Adipose tissue (tissue), 3 donors: ENCODE measurements around the gene ZNF436. TPM values are rescaled to one million over a fixed set of nuclear protein-coding genes. Genes with fewer than 3 reads are reported as not detected.

Experiments used
- H3K27ac ChIP-seq: one replicate; pipeline ENCODE4 v1.5.1; 2013; ENCODE audit warnings: low read depth, low read length
- WGBS, 3 donors: extraction: QIAGEN DNeasy Blood & Tissue Kit; methylation state at CpG; one replicate each; pipeline ENCODE4 v1.1.7; 2013; 5-methylcytosine and 5-hydroxymethylcytosine counted together
- polyA plus RNA-seq, 3 donors: library from polyadenylated mRNA; stranded (reverse); fragments of 200-250 nt; gene quantifications; one replicate each; pipeline ENCODE4 v1.2.3, GENCODE V29; 2013
- donor health status: healthy with polysubstance abuse.
- donor health status: Bipolar disorder and iron deficiency.
- donor health status: healthy.

The ZNF436 gene
- polyA plus RNA-seq, 3 donors: 5.6 to 14.4 (median 7.4) TPM

DNA sequence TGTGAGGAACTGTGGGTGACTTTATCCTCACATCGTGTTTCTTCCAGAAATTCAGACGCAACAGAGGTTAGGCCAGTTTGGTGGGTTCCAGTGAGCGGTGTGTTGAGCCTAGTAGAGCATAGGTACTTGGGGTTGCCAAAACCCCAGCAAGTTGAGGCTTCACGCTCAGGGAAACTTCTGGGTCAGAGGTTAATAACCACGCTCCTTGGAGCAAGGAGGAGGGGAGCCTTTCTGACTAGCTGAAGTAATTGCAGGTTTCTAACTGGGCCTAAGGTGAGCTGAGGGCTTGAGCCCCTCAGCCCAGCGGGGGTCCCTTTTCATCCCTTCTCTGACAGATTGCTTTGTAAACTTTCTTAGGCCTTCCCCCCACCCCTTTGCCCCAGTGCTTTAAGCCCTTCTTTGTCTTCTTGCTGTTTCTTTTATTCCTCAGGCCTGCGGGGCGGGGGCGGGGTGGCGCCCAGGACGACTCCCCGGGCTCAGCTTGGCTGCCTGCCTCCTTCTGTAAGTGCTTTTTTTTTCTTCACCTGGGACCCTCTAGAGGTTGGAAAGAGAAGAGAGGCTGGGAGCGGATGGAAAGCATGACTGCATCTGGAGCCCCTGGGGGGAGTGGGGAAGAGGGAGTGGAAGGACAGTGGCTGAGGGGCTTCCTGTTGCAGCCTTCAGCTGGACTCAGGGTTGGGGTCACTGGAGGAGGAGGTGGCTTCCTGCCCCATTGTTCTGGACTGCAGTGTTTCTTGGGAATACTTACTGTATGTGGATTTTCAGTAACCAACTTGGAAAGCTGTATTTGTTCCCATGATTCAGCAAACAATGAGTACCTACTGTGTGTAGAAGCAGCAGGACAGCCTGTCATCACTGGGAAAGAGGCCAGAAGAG is 1.3 kb upstream of the ZNF436 start:
- peak overlapping the region; percentile 80 for H3K27ac ChIP-seq
- WGBS, 3 donors: 33 to 39% (median 35%) methylated on average over 13 of the region's 13 CpGs

DNA sequence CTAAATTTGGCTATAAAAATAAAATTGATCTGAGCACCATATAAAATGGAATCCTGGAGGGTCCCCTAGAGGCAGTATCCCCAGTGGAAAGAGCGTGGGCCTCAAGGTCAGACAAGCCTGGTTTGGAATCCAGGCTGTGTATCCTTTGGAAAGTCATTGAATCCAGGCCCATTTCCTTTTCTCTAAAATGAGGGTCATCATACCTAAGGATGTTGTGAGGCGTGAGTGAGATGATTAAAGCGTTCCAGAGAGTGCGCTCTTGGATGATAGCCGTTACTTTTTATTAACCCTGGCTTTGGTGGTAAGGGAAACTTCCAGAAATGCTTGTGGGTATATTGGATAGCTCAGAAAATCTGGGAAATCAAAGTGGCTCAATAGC is 683 bp upstream of the ZNF436 start:
- peak overlapping the region; percentile 80 for H3K27ac ChIP-seq
- 29 to 51% (median 41%) methylated on average over 5 of the region's 5 CpGs for WGBS, 3 donors

DNA sequence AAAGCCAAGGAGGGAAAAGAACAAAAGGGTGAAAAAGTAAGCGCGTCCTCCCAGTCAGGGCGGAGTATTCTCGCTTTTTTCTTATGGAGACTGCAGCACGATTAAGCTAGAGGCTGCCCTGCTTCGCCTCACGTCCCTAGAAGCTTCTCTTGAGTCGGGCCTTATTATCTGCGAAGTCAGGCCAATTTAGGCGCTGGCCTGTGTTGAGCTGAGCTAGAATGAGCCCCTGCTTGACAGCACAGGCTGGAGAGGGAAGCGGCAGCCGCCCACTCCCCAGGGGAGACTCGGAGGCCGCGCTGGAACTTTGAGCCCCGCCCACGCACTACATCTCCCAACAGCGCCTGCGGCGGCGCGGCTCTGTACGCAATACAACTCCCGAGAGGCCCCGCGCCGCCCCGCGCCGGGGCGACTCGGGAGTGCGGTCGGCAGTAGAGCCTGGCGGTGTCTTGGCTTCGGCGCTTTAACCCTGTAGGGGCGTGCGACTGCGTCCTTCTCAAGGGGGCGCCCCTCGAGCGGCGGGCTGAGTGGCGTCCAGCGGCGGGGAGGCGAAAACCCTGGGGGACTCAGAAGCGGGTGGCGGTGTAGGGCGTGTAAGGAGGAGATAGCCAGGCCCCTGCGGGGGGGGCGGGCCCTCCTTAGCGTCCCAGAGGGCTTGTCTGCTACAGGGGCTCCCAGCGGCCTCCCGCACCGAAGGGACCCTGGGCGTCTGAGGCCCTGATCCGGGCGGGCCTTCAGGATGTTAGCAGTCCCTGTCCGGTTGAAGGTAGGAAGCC is 888 bp downstream of the ZNF436 start:
- WGBS, 3 donors: 0 to 1% (median 0%) methylated on average over 60 to 61 of the region's 61 CpGs
- peak overlapping the region; percentile 57 for H3K27ac ChIP-seq

DNA sequence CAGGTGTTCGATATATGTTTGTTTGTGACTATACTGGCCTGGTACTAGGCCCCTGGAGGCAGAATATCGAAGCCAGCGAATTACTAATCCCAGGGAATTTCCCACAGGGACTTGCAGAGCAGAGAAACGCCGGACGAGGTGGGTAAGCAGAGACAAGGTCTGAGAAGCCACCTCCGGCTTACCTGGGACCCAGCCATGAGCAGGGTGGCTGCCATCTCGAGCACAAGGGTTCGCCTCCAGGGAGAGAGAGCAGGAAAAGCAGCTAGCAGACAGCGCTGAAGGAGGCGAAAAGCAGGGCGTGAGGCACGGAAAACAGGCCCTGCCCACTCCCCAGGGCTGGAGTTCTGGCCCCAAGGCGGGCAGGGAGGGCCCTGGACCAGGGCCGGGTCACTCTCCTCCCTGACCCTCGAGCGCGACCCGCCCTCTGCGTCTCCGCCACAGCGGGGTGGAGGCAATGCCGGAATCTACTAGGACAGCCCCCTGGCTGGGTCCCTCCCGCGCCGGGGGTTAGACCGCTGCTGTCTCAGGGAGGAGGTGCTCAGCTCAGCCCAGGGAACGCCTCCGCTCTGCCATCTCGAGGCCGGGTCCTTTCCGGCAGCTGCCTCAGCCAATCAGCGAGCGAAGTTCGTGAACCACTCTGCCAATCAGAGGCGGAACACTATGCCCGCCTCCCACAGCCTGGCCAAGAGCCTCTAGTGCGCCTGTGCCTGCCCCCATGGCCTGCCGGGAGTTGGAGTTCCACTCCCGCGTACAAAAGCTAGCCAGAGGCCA is 1.7 kb downstream of the ZNF436 start:
- WGBS, 3 donors: 1 to 4% (median 3%) methylated on average over 39 to 41 of the region's 41 CpGs
- peak overlapping the region; percentile 57 for H3K27ac ChIP-seq

DNA sequence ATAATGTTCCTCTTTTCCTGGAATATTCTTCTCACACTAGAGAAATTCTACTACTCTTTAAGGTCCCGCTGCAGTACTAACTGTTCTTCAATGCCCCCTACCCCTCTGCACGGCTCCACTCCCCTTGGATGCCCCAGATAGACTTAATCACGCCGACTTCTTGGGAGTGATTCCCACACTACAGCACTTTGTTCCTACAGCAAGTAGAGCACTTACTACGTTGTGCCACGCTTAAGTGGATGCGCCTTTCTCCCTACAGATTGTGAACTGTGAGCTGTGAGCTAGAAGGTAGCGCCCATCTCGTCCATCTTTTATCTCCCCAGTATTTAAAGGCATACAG is 2.2 kb downstream of the ZNF436 start:
- 27 to 69% (median 64%) methylated on average over 9 of the region's 9 CpGs for WGBS, 3 donors

DNA sequence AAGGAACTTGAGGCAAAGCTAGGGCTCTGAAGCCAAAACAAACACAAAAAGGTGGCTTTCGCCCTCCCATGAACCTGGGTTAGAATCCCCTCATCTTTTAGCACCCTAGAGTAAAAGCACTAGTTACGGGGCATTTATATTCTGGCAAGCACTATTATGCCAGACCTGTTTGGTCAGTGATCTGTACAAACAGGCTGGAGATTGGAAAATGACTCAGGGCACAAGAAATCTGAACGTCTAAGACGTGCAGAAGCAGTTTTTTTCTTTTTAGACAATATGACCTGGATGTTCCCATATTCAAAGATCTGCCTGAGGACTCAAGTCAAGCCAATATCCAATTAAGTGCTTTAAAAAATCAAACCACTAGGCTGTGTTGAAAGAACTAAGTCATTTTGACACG is 3.0 kb downstream of the ZNF436 start:
- WGBS, 3 donors: 39 to 84% (median 82%) methylated on average over 5 of the region's 5 CpGs
- no peak overlapping the region for H3K27ac ChIP-seq

More for the DNA sequence above, 2.2 kb downstream of the ZNF436 start:
- H3K27ac ChIP-seq: peak overlapping the region; percentile 2

DNA sequence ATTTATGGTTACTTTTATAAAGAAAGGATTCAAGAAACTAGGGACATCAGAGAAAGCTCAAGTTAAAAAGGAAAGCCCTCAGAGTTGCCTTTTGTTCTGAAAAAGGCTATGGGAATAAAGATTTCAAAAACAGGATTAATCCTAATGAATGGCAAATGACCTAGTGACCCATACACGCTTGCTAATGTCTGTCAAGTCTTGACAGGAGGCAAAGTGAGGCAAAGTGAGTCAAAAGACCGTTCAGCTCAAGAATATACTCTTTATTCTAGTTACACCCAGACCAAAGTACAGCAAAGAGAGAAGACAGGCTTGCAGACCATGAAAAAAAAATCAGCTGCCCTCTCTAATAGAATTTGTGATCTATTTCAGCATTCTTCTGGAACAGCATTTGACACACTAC is 3.5 kb downstream of the ZNF436 start:
- WGBS, 3 donors: 74 to 95% (median 88%) methylated on average over 2 of the region's 2 CpGs
- no peak overlapping the region for H3K27ac ChIP-seq

DNA sequence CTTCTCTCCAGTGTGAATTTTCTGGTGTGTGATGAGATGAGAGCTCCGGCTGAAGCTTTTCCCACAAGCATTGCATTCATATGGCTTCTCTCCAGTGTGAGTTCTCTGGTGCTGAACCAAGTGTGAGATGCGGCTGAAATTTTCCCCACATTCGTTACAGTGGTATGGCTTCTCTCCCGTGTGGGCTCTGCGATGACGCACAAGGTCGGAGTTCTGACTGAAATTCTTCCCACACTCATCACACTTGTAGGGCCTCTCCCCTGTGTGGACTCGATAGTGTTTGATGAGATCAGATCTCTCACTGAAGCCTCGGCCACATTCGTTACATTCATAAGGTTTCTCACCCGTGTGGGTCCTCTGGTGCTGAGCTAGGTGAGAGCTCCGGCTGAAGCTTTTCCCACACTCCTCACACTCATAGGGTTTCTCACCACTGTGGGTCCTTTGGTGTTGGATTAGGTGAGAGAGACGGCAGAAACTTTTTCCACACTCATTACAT is 7.4 kb downstream of the ZNF436 start:
- WGBS, 3 donors: 96 to 98% (median 98%) methylated on average over 13 of the region's 13 CpGs
- no peak overlapping the region for H3K27ac ChIP-seq

DNA sequence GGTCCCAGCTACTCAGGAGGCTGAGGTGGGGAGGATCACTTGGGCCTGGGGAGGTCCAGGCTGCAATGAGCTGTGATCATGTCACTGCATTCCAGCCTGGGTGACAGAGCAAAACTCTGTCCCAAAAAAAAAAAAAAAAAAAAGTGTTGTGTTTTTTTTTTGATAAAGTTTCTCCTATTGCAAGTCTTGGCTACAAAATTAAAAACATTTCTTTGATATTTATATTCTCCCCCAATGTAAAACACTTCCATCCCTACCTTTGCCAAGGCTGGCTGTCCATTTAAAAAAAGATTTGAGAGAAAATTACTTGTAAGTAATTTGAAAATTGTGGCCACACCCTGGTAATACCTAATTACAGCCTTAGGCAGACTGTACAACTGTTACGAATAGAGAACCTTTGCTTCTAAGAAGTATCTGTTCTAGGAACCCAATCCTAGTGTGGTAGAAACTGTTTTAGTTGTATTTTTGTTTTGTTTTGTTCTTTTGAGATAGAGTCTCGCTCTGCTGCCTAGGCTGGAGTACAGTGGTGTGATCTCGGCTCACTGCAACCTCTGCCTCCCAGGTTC is 11.2 kb downstream of the ZNF436 start:
- whole genome bisulfite sequencing, 3 donors: 94 to 99% (median 97%) methylated on average over 3 of the region's 3 CpGs
- no peak overlapping the region for H3K27ac ChIP-seq

DNA sequence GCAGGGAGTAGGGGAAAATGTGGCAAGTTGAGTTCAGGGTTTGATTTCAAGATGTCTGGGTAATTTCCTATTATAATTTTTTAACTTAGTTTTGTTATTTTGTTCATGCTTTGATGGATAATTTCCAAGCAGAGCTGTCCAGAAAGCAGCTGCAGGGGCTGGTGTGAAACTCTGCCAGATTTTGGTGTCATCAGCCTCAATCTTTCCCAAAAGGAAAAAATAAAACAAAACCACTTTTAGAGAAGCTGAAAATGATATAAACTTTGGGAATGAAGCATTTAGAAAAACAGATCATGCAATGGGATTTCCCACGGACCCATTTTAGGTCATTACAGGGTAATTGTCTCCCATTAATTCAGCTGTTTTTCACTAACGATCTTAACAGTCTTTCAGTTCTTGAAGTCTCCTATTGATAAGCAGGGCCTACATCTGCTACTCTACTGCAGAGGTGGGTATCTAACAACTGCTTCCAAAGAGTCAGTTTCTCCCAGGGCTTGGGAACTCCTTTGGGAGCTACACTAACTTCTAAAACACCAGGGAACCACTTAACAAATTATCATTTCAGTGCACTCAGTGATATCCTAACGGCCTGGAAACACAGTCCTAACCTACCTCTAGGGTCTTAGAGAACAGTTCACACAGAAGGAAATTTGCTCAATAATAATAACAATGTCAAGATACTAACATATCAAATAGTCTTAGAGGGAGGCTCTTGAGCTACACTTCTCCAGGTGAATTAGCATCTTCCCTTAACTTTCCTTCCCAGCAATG is 12.3 kb downstream of the ZNF436 start:
- 49 to 60% (median 50%) methylated on average over 3 of the region's 3 CpGs for WGBS, 3 donors
- no peak overlapping the region for H3K27ac ChIP-seq

DNA sequence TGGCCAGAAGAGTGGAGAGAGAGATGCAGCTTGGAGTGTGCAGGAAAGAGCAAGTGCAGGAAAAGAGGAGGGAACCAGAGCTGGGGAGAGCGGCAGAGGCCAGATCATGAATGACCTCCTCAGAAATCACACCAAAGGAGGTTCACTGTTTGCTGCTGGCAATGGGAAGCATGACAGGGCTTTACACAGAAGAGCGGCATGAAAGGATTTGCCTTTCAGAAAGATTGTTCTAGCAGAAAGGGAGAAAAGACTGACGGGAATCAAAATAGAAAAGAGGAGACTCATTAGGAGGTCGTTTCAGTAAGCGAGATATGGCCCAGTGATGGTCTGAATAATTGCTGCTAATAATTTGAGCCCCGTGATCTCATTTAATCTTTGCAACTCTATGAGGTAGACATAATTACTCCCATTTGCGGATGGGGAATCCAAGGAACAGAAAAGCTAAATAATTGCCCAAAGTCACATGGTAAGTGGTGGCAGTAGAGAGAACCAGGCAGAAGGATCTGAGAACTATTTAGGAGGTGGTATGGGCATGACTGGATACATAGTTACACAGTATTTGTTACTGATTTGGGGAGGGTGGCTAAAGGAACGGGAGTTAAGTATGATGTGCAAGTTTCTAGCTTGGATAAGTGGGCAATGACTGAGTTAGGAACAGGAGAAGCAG is 13.0 kb downstream of the ZNF436 start:
- no peak overlapping the region for H3K27ac ChIP-seq

DNA sequence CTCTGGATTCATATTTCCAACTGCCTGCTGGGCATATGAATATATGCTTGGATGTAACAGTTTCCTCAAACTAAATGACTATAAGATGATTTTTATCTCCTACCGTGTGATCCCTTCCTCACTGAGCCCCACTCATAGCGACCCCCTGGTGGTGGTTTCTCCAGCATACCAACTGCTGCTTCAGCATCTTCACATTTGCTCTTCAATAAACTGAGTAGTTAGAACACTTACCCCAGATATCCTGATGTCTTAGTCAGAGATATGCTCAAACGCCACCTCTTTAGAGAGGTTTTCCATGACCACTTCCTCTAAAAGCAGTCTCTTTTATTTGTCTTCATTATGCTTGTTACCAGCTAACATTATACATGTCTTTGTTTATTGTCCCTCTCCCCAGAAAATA is 15.4 kb downstream of the ZNF436 start:
- no peak overlapping the region for H3K27ac ChIP-seq
- 56 to 67% (median 58%) methylated on average over 3 of the region's 3 CpGs for WGBS, 3 donors

More for the DNA sequence above, 13.0 kb downstream of the ZNF436 start:
- WGBS, 3 donors: 88 to 91% (median 90%) methylated on average over 8 of the region's 8 CpGs

DNA sequence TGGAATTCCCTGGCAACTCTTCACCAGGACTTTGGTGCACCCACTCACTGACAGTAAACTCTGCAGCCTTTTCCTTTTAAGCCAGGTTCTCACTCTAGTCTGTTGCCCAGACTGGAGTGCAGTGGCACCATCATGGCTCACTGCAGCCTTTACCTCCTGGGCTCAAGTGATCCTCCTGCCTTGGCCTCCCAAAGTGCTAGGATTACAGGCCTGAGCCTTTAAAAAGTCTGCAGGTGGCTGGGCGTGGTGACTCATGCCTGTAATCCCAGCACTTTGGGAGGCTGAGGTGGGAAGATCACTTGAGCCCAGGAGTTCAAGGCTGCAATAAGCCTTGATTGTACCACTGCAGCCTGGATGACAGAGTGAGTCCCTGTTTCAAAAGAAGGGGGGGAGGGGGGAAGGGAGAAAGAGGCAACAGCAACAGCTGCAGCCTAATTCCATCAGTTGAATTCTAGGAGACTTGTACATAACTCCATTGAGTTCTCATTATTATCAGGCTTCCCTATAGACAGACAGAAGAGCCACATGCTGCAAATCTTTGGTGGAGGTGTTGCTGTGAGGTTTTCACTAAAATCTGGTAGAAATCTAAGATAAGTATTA is 17.4 kb downstream of the ZNF436 start:
- 95 to 100% (median 96%) methylated on average over 1 of the region's 1 CpG for WGBS, 3 donors
- no peak overlapping the region for H3K27ac ChIP-seq

DNA sequence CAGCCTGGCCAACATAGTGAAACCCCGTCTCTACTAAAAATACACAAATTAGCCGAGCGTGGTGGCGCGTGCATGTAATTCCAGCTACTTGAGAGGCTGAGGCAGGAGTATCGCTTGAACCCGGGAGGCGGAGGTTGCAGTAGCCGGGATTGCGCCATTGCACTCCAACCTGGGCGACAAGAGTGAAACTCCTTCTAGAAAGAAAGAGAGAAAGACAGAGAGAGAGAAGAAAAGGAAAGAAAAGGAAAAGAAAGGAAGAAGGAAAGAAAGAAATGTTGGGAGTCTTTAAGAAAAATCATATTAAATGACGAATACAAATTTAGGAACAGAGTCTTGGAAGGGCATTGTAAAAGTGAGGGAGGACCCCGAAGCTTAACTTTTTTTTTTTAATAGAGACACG is 23.7 kb downstream of the ZNF436 start:
- WGBS, 3 donors: 97 to 98% (median 97%) methylated on average over 14 of the region's 14 CpGs
- no peak overlapping the region for H3K27ac ChIP-seq

DNA sequence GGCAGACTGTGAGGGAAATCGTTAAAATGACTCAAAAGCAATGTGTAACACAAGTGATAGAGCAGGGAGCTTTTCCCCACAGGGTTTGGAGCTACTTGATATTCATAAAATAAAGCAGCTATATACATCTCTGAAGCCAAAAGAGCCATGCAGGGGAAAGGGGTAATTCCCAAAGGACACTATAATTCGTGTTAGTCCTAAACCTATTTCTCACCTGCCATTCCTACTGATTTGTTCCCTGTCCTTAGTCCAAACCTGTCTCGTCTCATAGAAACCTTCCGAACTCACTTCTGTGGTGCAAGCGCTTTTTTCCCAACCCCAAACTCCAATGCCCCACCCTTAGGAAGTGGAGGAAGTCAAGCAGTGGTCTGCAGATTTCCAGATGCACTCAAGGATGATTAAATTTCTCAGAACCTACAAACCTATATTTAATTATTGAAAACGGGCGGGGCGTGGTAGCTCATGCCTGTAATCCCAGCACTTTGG is 24.6 kb downstream of the ZNF436 start:
- peak overlapping the region; percentile 90 for H3K27ac ChIP-seq
- WGBS, 3 donors: 17 to 27% (median 22%) methylated on average over 8 of the region's 8 CpGs

DNA sequence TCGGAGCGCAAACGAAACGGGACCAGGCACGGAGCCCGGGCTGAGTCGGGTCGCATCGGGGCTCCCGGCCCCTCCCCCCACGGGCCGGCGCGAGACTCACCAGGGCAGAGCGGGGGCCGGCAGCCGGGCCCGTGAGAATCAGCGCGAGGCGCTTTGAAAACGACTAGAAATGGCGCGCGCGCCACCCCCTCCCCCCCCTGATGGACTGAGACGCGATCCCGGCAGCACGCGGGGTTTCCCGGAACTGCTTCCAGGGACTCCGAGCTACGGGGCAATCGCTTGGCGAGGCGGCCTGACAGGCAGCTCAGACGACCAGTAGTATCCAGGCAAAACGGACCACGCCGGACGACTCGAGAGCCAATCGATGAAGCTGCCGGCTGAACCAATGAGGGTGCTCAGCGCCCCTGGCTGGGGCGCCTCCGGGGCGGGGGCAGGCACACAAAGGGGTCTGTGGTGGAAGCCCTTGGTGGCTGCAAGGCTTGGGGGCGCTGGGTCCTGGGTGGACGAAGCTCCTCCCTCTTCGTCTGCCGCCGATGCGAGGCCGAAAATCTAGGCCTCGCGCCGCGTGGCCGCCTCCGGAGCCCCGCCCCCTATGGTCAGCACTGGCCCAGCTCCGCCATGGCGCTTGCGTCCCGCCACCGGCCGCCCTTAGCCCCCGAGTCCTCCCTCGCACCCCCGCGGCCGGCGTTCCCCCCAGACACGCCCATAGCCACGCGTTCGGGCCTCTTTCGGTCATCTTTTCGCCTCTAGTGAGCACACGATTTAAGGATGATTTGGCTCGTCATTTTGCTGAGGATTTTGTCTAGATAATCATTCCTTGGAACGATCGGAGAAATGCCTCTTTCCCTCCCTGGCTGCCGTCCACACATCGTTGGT is 25.3 kb downstream of the ZNF436 start, which contains the start of gene HNRNPR:
TSS of gene HNRNPR (minus strand) at position 174 of the 876 bp plus-strand sequence. CDS start 3,276 bp downstream, outside the sequence.
- 0 to 1% (median 0%) methylated on average over 77 to 87 of the region's 87 CpGs for WGBS, 3 donors
- peak within 1 kb of the TSS; percentile 90 for H3K27ac ChIP-seq
